Measurements from ENCODE around the gene NMBR.
"Not testable (repeated sequence)": the region's sequence is repeated elsewhere in the genome, so short reads cannot be mapped to it uniquely, and the experiment has no call there.

NMBR gene

GRCh38 chr6:142155091-142155490 lies 8.2 kb upstream of the NMBR start:
- DNase-seq (ENCODE audit: low spot score) = no peak

- DNase-seq (ENCODE audit: low spot score) = no peak
Measured at GRCh38 chr6:142154336-142154735, 7.4 kb upstream of the NMBR start.

- DNase-seq (ENCODE audit: low spot score) = no peak
Measured at GRCh38 chr6:142153196-142153595, 6.3 kb upstream of the NMBR start.

- no peak for DNase-seq (ENCODE audit: low spot score)
Measured at GRCh38 chr6:142152746-142153145, 5.8 kb upstream of the NMBR start.

- DNase-seq (ENCODE audit: low spot score) = not testable (repeated sequence)
Measured at GRCh38 chr6:142141531-142141930, 5.4 kb downstream of the NMBR start.

- no peak for DNase-seq (ENCODE audit: low spot score)
Measured at GRCh38 chr6:142138876-142139275, 8.0 kb downstream of the NMBR start.

- no peak for DNase-seq (ENCODE audit: low spot score)
Measured at GRCh38 chr6:142132625-142133024, 14.3 kb downstream of the NMBR start, which contains the start of gene GJE1. Gene GJE1, plus strand, starts transcription at chr6:142132925. Its CDS starts 234 bp downstream, at chr6:142133159.

GRCh38 chr6:142130814-142131213 lies 16.1 kb downstream of the NMBR start:
- DNase-seq (ENCODE audit: low spot score) = no peak

GRCh38 chr6:142121342-142121741 lies 25.6 kb downstream of the NMBR start:
- no peak for DNase-seq (ENCODE audit: low spot score)

GRCh38 chr6:142118925-142119324 lies 28.0 kb downstream of the NMBR start:
- DNase-seq (ENCODE audit: low spot score) = no peak

- DNase-seq (ENCODE audit: low spot score) = no peak
Measured at GRCh38 chr6:142118328-142118727, 28.6 kb downstream of the NMBR start.

- no peak for DNase-seq (ENCODE audit: low spot score)
Measured at GRCh38 chr6:142117366-142117765, 29.6 kb downstream of the NMBR start.

- DNase-seq (ENCODE audit: low spot score) = peak; percentile 79
Measured at GRCh38 chr6:142112451-142113061, 34.4 kb downstream of the NMBR start.

GRCh38 chr6:142110820-142111219 lies 36.1 kb downstream of the NMBR start:
- not testable (repeated sequence) for DNase-seq (ENCODE audit: low spot score)

GRCh38 chr6:142104820-142105219 lies 42.1 kb downstream of the NMBR start:
- not testable (repeated sequence) for DNase-seq (ENCODE audit: low spot score)

GRCh38 chr6:142088858-142089216 lies 58.1 kb downstream of the NMBR start:
- peak; percentile 7 for DNase-seq (ENCODE audit: low spot score)

GRCh38 chr6:142087950-142088857 lies 58.7 kb downstream of the NMBR start:
- DNase-seq (ENCODE audit: low spot score) = no peak

- DNase-seq (ENCODE audit: low spot score) = no peak
Measured at GRCh38 chr6:142079130-142079529, 67.8 kb downstream of the NMBR start.

- DNase-seq (ENCODE audit: low spot score) = no peak
Measured at GRCh38 chr6:142075516-142076101, 71.3 kb downstream of the NMBR start.

- no peak for DNase-seq (ENCODE audit: low spot score)
Measured at GRCh38 chr6:142074516-142074915, 72.4 kb downstream of the NMBR start.

- no peak for DNase-seq (ENCODE audit: low spot score)
Measured at GRCh38 chr6:142071981-142072380, 74.9 kb downstream of the NMBR start.

GRCh38 chr6:142068416-142068815 lies 78.5 kb downstream of the NMBR start:
- DNase-seq (ENCODE audit: low spot score) = no peak

- DNase-seq (ENCODE audit: low spot score) = not testable (repeated sequence)
Measured at GRCh38 chr6:142062861-142063260, 84.1 kb downstream of the NMBR start.
